Esophagus squamous epithelium (tissue), 5 donors: ENCODE measurements around the gene BMP7. TPM values are rescaled to one million over a fixed set of nuclear protein-coding genes. Genes with fewer than 3 reads are reported as not detected.
A peak's percentile ranks its signal among the peaks of the same experiment; 100 is the strongest.

Experiments used
- DNase-seq: peaks from one replicate; lab custom pipeline; 2025; lab: John Stamatoyannopoulos, UW
- H3K27ac ChIP-seq, 4 donors: fragments of 200-600 bp; sonication (generic); one replicate each; pipeline ENCODE4 v1.5.1; 2016 to 2019; ENCODE audit warnings: mild to moderate bottlenecking in 1 of 4
- H3K27me3 ChIP-seq, 4 donors: fragments of 200-600 bp; sonication (generic); 1 replicate in 3 of 4; 2 replicates in 1 of 4; pipeline versions ENCODE4 v1.5.1 to v1.6.0; 2017 to 2021; ENCODE audit warnings: antibody characterized with exemption in 1 of 4
- H3K36me3 ChIP-seq, 3 donors: fragments of 200-600 bp; sonication (generic); one replicate each; pipeline ENCODE4 v1.5.1; 2016 to 2019
- H3K4me1 ChIP-seq, 3 donors: fragments of 200-600 bp; sonication (generic); one replicate each; pipeline ENCODE4 v1.5.1; 2017 to 2019
- H3K4me3 ChIP-seq, 4 donors: fragments of 200-600 bp; sonication (generic); 1 replicate in 3 of 4; 2 replicates in 1 of 4; pipeline ENCODE4 v1.5.1; 2016 to 2019; ENCODE audit warnings: mild to moderate bottlenecking in 2 of 4, moderate library complexity in 1 of 4
- H3K9me3 ChIP-seq, 3 donors: fragments of 200-600 bp; sonication (generic); one replicate each; pipeline ENCODE4 v1.5.1; 2016 to 2019
- CTCF ChIP-seq, 6 experiments: fragments of 450-650 bp in 4 of 6; fragments of 200-600 bp in 2 of 6; sonication (generic) in 2 of 6; IDR thresholded peaks; one replicate each; pipeline ENCODE4 v1.5.1; 2016 to 2019; ENCODE audit warnings: antibody characterized with exemption in 6 of 6, mild to moderate bottlenecking in 4 of 6, moderate library complexity in 4 of 6
- POLR2A ChIP-seq, 4 donors: fragments of 450-650 bp; IDR thresholded peaks; one replicate each; pipeline ENCODE4 v1.6.1; 2017; ENCODE audit warnings: antibody characterized with exemption in 4 of 4, mild to moderate bottlenecking in 4 of 4, moderate library complexity in 3 of 4
- WGBS, 2 donors: methylation state at CpG; one replicate each; pipeline ENCODE4 v1.1.5; 2018; 5-methylcytosine and 5-hydroxymethylcytosine counted together
- intact Hi-C: fragments of 100-400 bp; cut with DNase I; formaldehyde crosslinking; loops from one replicate; pipeline ENCODE4 v1.15.0; 2022
- total RNA-seq, 4 donors: library from RNA; depleted of rRNA; stranded (reverse); fragments of >200 nt; gene quantifications; one replicate each; pipeline ENCODE4 v1.1.0, GENCODE V29; 2016
- donor health status: DM: yes; HTN: yes; CAD: no.

BMP7 gene
- total RNA-seq: 10 to 100 TPM; 21.8 to 59.8 (median 35.1) TPM

DNA sequence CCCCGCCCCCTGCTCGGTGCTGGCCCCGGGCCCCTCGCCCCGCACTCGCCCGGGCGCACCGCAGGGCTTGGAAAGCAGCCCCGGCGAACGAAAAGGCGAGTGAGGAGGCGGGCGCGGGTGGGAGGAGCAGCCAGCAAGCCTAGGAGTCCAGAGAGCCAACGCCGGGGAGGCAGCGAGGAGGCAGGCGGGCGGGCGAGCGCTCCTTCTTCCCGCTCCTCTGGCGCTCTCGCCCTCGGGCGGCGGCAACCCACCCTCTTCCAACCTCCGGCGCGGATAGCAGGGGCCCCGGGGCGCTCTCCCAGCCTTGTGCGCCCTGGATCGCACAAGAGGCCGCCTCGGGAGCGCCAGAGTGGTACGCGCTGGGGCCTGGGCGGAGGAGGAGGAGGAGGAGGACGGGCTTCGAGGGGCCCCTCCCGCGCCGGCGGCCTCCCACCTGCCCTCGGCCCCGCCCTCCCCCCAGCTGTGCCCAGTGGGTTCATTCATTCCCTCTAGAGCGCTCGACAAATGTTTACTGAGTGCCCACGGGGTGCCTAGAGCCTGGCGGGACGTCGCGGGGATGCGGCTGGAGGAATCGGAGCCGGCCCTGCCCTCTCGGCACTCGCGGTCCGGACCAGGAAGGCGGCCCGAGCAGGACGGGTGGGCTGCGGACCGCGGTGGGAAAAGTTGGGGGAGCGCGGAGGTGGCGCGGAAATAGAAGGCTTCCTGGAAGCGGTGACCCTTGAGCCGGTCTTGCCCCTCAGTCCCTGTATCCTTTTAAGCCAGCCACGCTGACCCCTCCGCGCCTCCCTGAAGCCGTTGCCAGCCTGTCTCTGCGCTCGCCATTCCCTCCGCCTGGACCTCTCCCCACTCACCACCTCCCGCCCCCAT, at the start of gene BMP7:
BMP7 (minus strand) TSS at position 351 of the 867 bp plus-strand sequence. CDS start 519 bp downstream, outside the sequence.
- H3K27ac ChIP-seq: peak within 1 kb of the TSS; percentile 16 to 83 (median 80)
- peaks cover 12 to 57% (median 12%) of the 10 kb centered on the region in 3 donors for H3K4me1 ChIP-seq
- no peak for DNase-seq
- TF ChIP-seq CTCF (IDR thresholded peaks at IDR 0.05) (no peak), POLR2A (IDR thresholded peaks at IDR 0.05) (peak in 1 of 4 donors; percentile 51)
- H3K4me3 ChIP-seq: peak within 1 kb of the TSS; percentile 62 to 73 (median 66)
- no peaks in the 10 kb centered on the region for H3K36me3 ChIP-seq
- intact Hi-C loops: loop anchor here (5.0 kb wide), 1 partner anchor 56 kb away; no protein-coding TSS in a partner anchor
- H3K27me3 ChIP-seq: peaks cover 0 to 88% (median 0%) of the 10 kb centered on the region in 4 donors
- 3 to 23% methylated on average over 9 to 26 of the region's 84 CpGs for WGBS, 2 donors
- no peaks in the 10 kb centered on the region for H3K9me3 ChIP-seq

DNA sequence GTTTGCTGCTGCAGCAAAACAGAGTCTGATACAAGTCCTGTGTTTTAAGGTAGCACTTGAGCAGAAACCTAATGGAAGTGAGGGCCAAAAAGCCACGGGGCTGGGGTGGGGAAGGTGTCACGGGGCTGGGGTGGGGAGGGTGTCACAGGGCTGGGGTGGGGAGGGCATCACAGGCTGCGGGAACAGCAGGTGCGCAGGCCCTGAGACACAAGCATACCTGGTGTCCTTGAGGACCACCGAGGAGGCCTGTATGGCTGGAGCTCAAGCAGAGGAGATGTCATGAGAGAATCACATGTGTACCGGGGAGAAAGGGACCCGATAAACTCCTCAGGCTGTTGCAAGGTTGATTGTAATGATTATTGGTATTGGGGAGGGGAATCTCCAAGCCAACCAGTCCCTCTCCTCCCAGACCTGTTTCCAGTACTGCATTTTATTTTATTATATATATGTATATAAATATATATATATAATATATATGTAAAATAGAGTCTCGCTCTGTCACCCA, 49.6 kb upstream of the BMP7 start:
- H3K27ac ChIP-seq: peak overlapping the region in 3 of 4 donors; percentile 4 to 54 (median 49)
- intact Hi-C loops: no loop called here
- DNase-seq: no peak
- H3K9me3 ChIP-seq: no peaks in the 10 kb centered on the region
- H3K36me3 ChIP-seq: no peaks in the 10 kb centered on the region
- H3K27me3 ChIP-seq: peaks cover 0 to 4% (median 0%) of the 10 kb centered on the region in 4 donors
- H3K4me3 ChIP-seq: no peak overlapping the region
- 77 to 93% methylated on average over 6 to 8 of the region's 8 CpGs for WGBS, 2 donors
- TF ChIP-seq CTCF (IDR thresholded peaks at IDR 0.05) (no peak), POLR2A (IDR thresholded peaks at IDR 0.05) (no peak)
- peaks cover 6 to 44% (median 19%) of the 10 kb centered on the region in 3 donors for H3K4me1 ChIP-seq

GRCh38 chr20:57315083-57315975, 48.9 kb upstream of the BMP7 start:
- Histone ChIP-seq H3K4me3 (no peak overlapping the region), H3K27ac (peak overlapping the region in 3 of 4 donors; percentile 54 to 68 (median 63)), H3K9me3 (no peaks in the 10 kb centered on the region), H3K36me3 (no peaks in the 10 kb centered on the region), H3K27me3 (peaks cover 0 to 4% (median 0%) of the 10 kb centered on the region in 4 donors), H3K4me1 (peaks cover 6 to 44% (median 19%) of the 10 kb centered on the region in 3 donors)
- intact Hi-C loops: no loop called here
- TF ChIP-seq CTCF (IDR thresholded peaks at IDR 0.05) (no peak), POLR2A (IDR thresholded peaks at IDR 0.05) (no peak)
- no peak for DNase-seq
- WGBS, 2 donors: 61 to 75% methylated on average over 6 to 8 of the region's 8 CpGs

DNA sequence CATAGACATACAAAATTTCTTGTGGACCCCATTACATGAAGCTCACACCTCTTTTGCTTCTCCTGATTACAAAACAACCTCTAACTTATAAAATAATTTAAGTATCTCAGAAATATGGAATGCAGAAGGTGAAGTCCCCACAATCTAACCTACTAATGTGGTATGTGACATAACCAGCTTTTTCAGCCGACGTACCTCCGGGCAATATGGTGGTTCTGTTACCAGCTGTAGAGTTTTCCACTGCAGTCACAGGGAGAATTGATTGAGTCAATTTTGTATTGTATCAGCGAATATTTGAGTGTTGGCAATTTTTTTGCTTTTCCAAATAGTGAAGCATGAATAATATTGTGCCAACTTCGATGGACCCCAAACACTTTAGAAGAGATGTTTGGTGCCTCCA, 47.5 kb upstream of the BMP7 start:
- no peak overlapping the region for H3K4me3 ChIP-seq
- TF ChIP-seq CTCF (IDR thresholded peaks at IDR 0.05): no peak
- TF ChIP-seq POLR2A (IDR thresholded peaks at IDR 0.05): no peak
- no peaks in the 10 kb centered on the region for H3K9me3 ChIP-seq
- H3K27ac ChIP-seq: no peak overlapping the region
- no peaks in the 10 kb centered on the region for H3K36me3 ChIP-seq
- H3K27me3 ChIP-seq: peaks cover 0 to 4% (median 0%) of the 10 kb centered on the region in 4 donors
- WGBS, 2 donors: 81 to 96% methylated on average over 5 of the region's 5 CpGs
- no peak for DNase-seq
- intact Hi-C loops: no loop called here
- peaks cover 6 to 54% (median 19%) of the 10 kb centered on the region in 3 donors for H3K4me1 ChIP-seq
